Measurements from ENCODE around the gene PDE2A.
"Not testable (repeated sequence)": the region's sequence is repeated elsewhere in the genome, so short reads cannot be mapped to it uniquely, and the experiment has no call there.

The PDE2A gene

DNA sequence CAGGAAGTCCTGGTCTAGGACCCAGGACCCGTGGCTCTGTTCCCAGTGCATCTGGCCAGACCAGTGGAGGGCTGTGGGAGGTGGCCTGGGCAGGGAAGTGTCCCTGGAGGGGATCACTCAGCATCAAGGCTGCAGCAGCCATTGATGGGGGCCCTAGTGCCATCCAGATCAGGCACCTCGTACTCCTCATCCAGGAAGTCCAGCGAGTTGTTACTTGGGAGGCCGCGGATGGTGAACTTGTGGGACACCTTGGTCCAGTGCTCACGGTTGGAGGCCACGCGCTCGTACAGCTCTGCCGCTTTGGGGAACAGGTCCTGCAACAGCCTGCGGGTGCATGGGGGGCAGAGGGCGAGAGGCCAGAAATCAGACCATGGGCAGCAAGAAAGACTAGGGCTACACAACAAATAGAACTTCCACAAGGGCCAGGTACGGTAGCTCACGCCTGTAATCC, 96.9 kb downstream of the PDE2A start:
- peaks cover 14% of the 10 kb centered on the region for H3K27me3 ChIP-seq (ENCODE audit: insufficient read depth, low read length)
- H3K4me3 ChIP-seq (ENCODE audit: low read length), result no peak overlapping the region
- H3K9me3 ChIP-seq (ENCODE audit: low read length), result no peaks in the 10 kb centered on the region
- H3K36me3 ChIP-seq (ENCODE audit: insufficient read depth, low read length), result no peaks in the 10 kb centered on the region
- H3K4me1 ChIP-seq (ENCODE audit: insufficient read depth, low read length), result no peaks in the 10 kb centered on the region
- H2AFZ ChIP-seq (ENCODE audit: low read depth, low read length), result no peak overlapping the region

DNA sequence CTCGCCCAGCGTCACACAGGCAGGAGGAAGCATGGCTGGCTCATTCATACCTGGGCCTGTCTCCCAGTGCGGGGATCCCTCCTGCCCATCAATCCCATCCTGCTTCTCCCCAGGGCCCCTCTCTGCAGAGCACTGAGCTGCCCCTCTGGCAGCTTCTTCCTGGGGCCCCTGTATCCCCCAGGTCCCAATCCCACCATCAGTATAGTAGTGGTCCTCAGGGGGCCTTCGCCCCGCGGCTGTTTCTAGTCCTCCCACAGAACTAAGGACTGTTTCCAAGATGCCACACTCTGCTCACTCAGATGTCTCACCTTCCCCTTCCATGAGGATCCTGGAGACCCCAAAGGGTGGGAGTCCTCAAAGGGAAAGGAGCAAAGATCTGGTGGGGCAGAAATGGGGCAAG, 97.6 kb downstream of the PDE2A start:
- Histone ChIP-seq H2AFZ (ENCODE audit: low read depth, low read length) (no peak overlapping the region), H3K27me3 (ENCODE audit: insufficient read depth, low read length) (peaks cover 9% of the 10 kb centered on the region), H3K9me3 (ENCODE audit: low read length) (no peaks in the 10 kb centered on the region), H3K4me3 (ENCODE audit: low read length) (no peak overlapping the region), H3K4me1 (ENCODE audit: insufficient read depth, low read length) (no peaks in the 10 kb centered on the region), H3K36me3 (ENCODE audit: insufficient read depth, low read length) (no peaks in the 10 kb centered on the region)

DNA sequence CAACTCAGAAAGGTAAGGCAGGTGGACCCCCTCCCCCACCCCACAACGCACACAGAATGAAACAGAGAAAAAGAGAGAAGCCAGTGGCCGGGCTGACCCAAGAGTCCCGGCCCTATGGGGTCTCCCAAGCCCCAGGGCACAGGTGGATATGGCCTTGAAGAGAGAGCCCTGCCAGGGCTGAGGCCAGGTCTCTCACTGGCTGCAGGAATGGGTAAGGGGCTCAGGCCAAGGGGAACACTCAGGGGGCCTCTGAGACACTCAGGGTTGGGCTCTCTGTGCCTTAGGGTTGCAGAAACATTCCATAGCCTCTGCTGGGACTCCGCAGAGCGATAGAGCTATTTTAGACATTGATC, 98.0 kb downstream of the PDE2A start:
- no peaks in the 10 kb centered on the region for H3K36me3 ChIP-seq (ENCODE audit: insufficient read depth, low read length)
- H2AFZ ChIP-seq (ENCODE audit: low read depth, low read length), result no peak overlapping the region
- H3K27me3 ChIP-seq (ENCODE audit: insufficient read depth, low read length), result peaks cover 6% of the 10 kb centered on the region
- H3K4me3 ChIP-seq (ENCODE audit: low read length), result no peak overlapping the region
- H3K9me3 ChIP-seq (ENCODE audit: low read length), result no peaks in the 10 kb centered on the region
- H3K4me1 ChIP-seq (ENCODE audit: insufficient read depth, low read length), result no peaks in the 10 kb centered on the region

DNA sequence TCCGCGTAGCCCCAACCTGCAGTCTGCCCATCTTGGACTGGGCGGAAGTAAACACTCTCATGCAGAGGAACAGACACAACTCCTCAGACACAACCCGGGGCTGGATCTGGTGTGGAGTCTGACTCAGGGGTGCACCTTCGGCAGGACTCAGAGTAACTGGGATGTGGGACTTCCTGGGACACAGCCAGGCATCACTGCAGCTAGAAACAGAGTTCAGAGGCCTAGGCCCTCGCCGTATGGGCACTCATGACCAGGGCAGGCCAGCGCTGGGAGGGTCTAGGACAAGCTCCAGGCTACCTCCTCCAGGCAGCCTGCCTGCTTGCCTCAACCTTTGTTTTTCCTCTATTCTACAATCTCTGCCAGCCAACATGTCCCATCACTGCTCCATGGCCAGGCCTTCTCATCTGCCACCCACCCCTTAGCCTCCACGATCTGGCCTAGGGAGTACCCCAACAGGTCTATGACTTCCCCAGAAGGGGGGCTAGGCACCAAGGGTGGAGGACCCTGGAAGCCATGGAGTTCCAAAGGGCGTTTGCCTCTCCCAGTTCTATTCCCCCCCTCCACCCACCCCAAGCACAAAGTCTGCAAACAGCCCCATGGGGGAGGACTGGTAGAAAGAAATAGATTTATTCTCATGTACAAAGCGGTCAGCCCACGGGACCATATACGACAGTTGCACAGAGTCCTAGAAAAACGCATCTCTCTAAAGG, 98.5 kb downstream of the PDE2A start:
- H3K9me3 ChIP-seq (ENCODE audit: low read length), result no peaks in the 10 kb centered on the region
- no peak overlapping the region for H2AFZ ChIP-seq (ENCODE audit: low read depth, low read length)
- H3K4me1 ChIP-seq (ENCODE audit: insufficient read depth, low read length), result no peaks in the 10 kb centered on the region
- H3K36me3 ChIP-seq (ENCODE audit: insufficient read depth, low read length), result no peaks in the 10 kb centered on the region
- peaks cover under 1% of the 10 kb centered on the region for H3K27me3 ChIP-seq (ENCODE audit: insufficient read depth, low read length)
- no peak overlapping the region for H3K4me3 ChIP-seq (ENCODE audit: low read length)

DNA sequence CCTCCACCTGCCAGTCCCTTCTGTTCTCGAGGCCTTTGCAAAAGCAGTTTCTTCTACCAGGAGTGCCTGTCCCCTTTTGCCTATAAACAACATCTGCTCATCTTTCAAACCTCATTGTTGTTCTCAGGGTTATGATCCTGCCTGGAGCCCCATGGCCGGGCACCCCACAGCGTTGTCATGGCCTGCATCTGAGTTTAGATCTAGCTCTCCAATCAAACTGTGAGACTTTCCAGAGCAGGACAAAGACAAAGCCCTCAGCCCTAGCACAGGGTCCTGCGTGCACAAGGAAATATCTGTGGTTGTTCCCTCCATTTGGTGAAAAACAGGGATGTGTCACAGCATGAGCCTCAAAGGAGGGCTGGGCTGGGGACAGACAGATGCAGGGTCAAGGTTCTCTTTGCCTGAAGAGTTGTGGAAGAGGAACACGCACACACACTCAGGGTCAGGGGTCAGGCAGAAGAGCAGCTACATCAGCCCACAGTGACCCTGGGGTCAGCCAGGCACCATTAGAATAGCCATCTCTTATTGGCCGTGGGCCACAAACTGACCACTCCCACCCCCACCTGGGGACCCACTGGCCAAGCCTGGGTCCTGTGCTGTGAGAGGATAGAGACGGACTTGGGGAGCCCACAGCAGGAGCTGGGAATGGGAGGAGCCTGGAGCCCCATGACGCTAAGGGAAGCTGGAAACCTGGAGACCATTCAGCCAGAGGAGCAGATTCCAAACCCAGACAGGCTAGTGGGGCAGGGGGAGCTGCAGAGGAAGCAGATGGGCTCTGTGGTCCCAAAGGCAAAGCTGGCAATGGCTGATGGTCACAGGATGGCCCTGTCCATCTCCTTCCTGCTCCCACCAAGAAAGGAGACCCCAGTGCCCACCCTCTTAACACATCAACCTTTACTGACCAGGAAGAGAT, 99.4 kb downstream of the PDE2A start:
- Histone ChIP-seq H3K4me3 (ENCODE audit: low read length) (no peak overlapping the region), H3K27me3 (ENCODE audit: insufficient read depth, low read length) (no peaks in the 10 kb centered on the region), H3K4me1 (ENCODE audit: insufficient read depth, low read length) (no peaks in the 10 kb centered on the region), H2AFZ (ENCODE audit: low read depth, low read length) (no peak overlapping the region), H3K36me3 (ENCODE audit: insufficient read depth, low read length) (no peaks in the 10 kb centered on the region), H3K9me3 (ENCODE audit: low read length) (no peaks in the 10 kb centered on the region)

DNA sequence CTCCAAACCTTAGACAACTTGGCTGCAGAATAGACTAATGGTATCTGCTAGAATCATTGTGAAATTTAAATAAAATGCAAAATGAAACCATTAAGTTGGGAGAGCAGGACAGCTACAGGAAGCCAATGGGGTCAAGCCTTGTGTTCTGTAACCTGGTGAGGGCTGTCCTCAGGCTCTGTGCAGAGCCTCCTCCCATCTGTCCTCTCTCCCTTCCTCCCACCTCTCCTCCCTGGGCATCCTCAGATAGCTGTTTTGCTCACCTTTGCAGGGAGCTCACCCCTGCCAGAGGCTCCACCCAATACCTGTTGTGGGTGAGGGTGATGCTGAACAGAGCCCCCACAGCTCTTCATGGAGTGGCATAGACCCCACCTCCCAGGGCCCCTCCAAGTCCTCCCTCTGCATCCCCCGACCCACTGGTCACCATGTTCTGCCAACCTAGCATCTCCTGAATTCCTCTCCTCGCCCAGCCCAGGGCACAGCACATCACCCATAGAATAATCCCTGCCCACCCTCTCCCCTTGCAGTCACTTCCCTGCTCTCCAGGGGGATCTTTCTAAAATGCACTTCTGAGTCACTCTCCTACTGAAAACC, 100.3 kb downstream of the PDE2A start:
- H3K9me3 ChIP-seq (ENCODE audit: low read length), result no peaks in the 10 kb centered on the region
- no peaks in the 10 kb centered on the region for H3K36me3 ChIP-seq (ENCODE audit: insufficient read depth, low read length)
- no peaks in the 10 kb centered on the region for H3K4me1 ChIP-seq (ENCODE audit: insufficient read depth, low read length)
- H3K4me3 ChIP-seq (ENCODE audit: low read length), result no peak overlapping the region
- H3K27me3 ChIP-seq (ENCODE audit: insufficient read depth, low read length), result no peaks in the 10 kb centered on the region
- no peak overlapping the region for H2AFZ ChIP-seq (ENCODE audit: low read depth, low read length)

DNA sequence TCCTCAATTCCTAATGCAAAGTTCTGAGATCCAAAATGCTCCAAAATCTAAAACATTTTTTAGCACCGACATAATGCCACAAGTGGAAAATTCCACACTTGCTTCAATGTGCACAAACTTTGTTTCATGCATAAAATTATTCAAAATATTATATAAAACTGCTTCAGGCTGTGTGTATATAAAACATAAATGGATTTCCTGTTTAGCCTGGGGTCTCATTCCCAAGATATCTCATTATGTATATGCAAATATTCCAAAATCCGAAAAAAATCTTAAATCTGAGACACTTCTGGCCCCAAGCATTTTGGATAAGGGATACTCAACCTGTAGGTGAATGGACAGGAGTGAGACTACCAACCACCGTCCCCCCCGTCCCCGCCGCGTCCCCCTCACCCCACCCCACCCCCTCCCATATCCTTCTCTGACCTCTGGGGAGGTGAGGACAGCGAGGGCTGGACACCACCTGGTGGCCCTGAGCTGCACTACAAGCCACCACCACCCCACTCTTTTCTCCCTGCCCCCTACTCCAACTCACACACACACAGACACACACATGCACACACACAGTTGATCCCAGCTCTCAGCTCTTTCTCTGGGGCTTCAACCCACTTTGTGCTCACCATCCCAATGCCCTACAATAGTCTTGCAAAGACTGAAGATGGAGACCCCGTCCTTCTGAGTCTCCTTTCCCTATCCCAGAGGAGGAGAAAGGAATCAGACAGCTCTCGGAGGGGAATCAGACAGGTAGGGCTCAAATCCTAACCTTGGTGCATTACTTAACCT, 101.0 kb downstream of the PDE2A start:
- no peaks in the 10 kb centered on the region for H3K36me3 ChIP-seq (ENCODE audit: insufficient read depth, low read length)
- no peaks in the 10 kb centered on the region for H3K27me3 ChIP-seq (ENCODE audit: insufficient read depth, low read length)
- no peak overlapping the region for H3K4me3 ChIP-seq (ENCODE audit: low read length)
- H3K9me3 ChIP-seq (ENCODE audit: low read length), result no peaks in the 10 kb centered on the region
- H2AFZ ChIP-seq (ENCODE audit: low read depth, low read length), result no peak overlapping the region
- H3K4me1 ChIP-seq (ENCODE audit: insufficient read depth, low read length), result no peaks in the 10 kb centered on the region

DNA sequence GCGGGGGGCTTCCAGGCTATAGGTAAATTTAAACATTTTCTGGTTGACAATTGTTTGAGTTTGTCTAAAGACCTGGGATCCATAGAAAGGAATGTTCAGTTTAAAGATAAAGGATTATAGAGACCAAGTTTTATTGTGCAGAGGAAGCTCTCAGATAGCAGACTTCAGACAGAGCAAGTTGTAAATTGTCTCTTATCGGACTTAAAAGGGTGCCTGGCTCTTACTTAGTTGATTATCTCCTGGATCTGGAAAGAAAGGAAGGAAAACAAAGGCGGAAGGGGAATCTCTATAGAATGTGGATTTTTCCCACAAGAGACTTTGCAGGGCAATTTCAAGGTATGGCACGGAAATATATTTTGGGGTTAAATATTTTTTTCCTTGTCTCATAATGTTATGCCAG, 101.7 kb downstream of the PDE2A start:
- H3K9me3 ChIP-seq (ENCODE audit: low read length); H3K27me3 ChIP-seq (ENCODE audit: insufficient read depth, low read length); H3K4me3 ChIP-seq (ENCODE audit: low read length); H3K4me1 ChIP-seq (ENCODE audit: insufficient read depth, low read length); H3K36me3 ChIP-seq (ENCODE audit: insufficient read depth, low read length); H2AFZ ChIP-seq (ENCODE audit: low read depth, low read length): not testable (repeated sequence)

DNA sequence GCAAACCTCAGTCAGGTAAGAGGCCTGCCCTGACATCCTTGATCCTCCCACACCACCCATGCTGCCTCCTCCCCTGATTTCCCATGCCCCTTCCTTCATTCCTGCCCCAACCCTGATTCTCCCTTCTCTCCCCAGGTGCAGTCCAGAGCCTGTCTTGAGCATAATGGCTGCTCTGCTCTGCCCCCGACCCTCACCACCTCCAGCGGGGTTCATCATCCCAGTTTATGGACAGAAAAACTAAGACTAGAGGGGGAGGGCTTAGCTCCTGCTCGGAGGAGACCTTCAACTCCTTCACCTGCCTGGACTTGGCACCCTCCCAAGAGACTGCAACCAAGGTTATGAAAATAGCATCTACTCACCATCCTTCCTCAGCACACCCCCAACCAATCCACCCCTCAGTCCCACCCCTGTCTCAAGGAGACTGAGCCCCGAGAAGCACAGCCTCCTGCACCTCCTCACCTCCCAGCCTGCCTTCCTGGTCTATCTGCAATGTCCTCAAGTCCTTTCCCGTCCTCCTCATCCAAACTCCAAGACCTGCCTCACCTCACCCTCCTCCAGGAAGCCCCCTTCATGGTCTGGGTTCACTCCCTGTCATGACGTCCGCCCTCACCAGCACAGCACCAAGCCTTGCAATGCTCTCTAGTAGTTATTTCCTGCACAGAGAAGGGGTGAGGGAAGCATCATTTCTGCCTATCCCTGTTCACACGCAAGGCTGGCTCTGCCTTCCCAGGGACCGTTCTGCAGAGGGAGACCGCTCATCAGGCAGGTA, 103.1 kb downstream of the PDE2A start:
- H2AFZ ChIP-seq (ENCODE audit: low read depth, low read length), result no peak overlapping the region

DNA sequence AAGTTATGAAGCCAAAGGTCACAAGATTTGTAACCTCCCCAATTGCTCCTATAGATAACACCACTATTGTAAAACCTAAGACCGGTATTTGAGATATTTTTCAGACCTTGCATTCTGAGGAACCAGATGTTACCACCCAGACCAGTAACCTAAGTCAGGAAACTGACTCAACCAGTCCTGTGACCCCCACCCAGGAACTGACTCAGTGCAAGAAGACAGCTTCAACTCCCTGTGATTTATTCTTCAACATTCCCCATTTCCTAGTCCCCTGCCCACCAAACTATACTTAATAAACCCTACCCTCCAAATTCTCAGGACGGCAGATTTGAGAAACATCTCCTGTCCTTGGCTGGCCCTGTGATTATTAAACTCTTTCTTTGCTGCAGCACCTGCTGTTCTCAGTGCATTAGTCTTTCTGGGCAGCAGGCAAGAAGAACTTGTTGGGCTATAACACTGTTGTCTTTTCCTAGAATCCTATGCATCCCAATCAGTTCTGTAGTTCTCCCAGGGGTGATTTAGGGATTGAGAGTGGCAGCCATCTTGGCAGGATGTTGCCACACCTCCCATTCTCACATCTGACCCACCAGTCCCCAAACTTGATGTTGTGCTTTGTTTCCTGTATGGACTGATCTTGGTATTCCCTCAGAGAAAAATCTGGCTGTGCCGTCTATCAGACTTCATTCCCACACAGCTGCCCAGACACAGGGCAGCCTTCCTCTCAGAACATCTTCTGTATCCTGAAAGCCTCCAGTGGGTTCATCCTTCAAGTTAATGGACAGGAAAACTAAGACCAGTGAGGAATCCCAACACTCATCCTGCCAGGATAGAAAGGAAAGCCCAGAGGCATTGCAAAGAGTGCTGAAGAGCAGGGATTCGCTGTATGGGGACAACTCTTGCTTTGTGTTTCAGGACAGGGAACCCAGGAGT, 104.0 kb downstream of the PDE2A start:
- H3K4me1 ChIP-seq (ENCODE audit: insufficient read depth, low read length), result no peaks in the 10 kb centered on the region
- H2AFZ ChIP-seq (ENCODE audit: low read depth, low read length), result no peak overlapping the region
- H3K9me3 ChIP-seq (ENCODE audit: low read length), result no peaks in the 10 kb centered on the region
- H3K4me3 ChIP-seq (ENCODE audit: low read length), result no peak overlapping the region
- H3K27me3 ChIP-seq (ENCODE audit: insufficient read depth, low read length), result no peaks in the 10 kb centered on the region
- no peaks in the 10 kb centered on the region for H3K36me3 ChIP-seq (ENCODE audit: insufficient read depth, low read length)

More for the DNA sequence above, 103.1 kb downstream of the PDE2A start:
- no peak overlapping the region for H3K4me3 ChIP-seq (ENCODE audit: low read length)
- H3K9me3 ChIP-seq (ENCODE audit: low read length), result no peaks in the 10 kb centered on the region
- H3K27me3 ChIP-seq (ENCODE audit: insufficient read depth, low read length), result no peaks in the 10 kb centered on the region
- no peaks in the 10 kb centered on the region for H3K36me3 ChIP-seq (ENCODE audit: insufficient read depth, low read length)
- no peaks in the 10 kb centered on the region for H3K4me1 ChIP-seq (ENCODE audit: insufficient read depth, low read length)

DNA sequence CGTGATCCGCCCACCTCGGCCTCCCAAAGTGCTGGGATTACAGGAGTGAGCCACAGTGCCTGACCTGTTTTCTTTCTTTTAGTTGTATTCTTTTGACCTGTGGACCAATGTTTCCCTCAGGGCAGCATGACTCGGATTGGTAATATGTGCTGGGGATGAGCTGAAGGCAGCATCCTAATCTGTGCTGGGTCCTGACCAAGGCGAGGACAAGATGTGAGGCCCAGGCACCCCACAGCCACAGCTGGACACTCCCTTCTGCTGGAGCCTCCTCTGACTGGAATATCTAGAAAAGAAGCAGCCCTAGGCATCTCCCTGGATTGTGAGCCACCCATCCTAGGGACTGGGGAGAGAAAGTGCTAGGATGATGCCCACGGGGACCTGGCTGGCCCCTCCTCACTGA, 105.4 kb downstream of the PDE2A start:
- Histone ChIP-seq H2AFZ (ENCODE audit: low read depth, low read length) (no peak overlapping the region), H3K4me1 (ENCODE audit: insufficient read depth, low read length) (no peaks in the 10 kb centered on the region), H3K4me3 (ENCODE audit: low read length) (no peak overlapping the region), H3K27me3 (ENCODE audit: insufficient read depth, low read length) (peaks cover 3% of the 10 kb centered on the region), H3K36me3 (ENCODE audit: insufficient read depth, low read length) (no peaks in the 10 kb centered on the region), H3K9me3 (ENCODE audit: low read length) (no peaks in the 10 kb centered on the region)

Data from neuron (in vitro differentiated cells).